Measurements from ENCODE around the gene RAET1L.
"Not testable (repeated sequence)": the region's sequence is repeated elsewhere in the genome, so short reads cannot be mapped to it uniquely, and the experiment has no call there.

RAET1L gene

GRCh38 chr6:149974825-149975224 lies 50.5 kb downstream of the RAET1L start:
- no peaks in the 10 kb centered on the region for H3K27me3 ChIP-seq (ENCODE audit: insufficient read depth, poor library complexity, severe bottlenecking)
- no peaks in the 10 kb centered on the region for H3K36me3 ChIP-seq (ENCODE audit: low read depth)
- TF ChIP-seq CTCF (IDR thresholded peaks at IDR 0.05; ENCODE audit: poor library complexity, severe bottlenecking): no peak
- no peak overlapping the region for H3K4me3 ChIP-seq (ENCODE audit: severe bottlenecking)
- H3K9me3 ChIP-seq (ENCODE audit: severe bottlenecking): no peaks in the 10 kb centered on the region
- no peak overlapping the region for H3K27ac ChIP-seq (ENCODE audit: poor library complexity, severe bottlenecking)
- no peak for ATAC-seq (ENCODE audit: low read depth)
- DNase-seq (ENCODE audit: low spot score): no peak
- no peaks in the 10 kb centered on the region for H3K4me1 ChIP-seq (ENCODE audit: insufficient read depth, poor library complexity, severe bottlenecking)

GRCh38 chr6:149974394-149974793 lies 50.9 kb downstream of the RAET1L start:
- H3K36me3 ChIP-seq (ENCODE audit: low read depth); H3K27me3 ChIP-seq (ENCODE audit: insufficient read depth, poor library complexity, severe bottlenecking); H3K4me1 ChIP-seq (ENCODE audit: insufficient read depth, poor library complexity, severe bottlenecking); DNase-seq (ENCODE audit: low spot score); H3K9me3 ChIP-seq (ENCODE audit: severe bottlenecking); ATAC-seq (ENCODE audit: low read depth); H3K4me3 ChIP-seq (ENCODE audit: severe bottlenecking); H3K27ac ChIP-seq (ENCODE audit: poor library complexity, severe bottlenecking): not testable (repeated sequence)

GRCh38 chr6:149969635-149970034 lies 55.7 kb downstream of the RAET1L start:
- DNase-seq (ENCODE audit: low spot score): no peak
- no peak for TF ChIP-seq CTCF (IDR thresholded peaks at IDR 0.05; ENCODE audit: poor library complexity, severe bottlenecking)
- Histone ChIP-seq H3K27me3 (ENCODE audit: insufficient read depth, poor library complexity, severe bottlenecking) (peaks cover 12% of the 10 kb centered on the region), H3K36me3 (ENCODE audit: low read depth) (no peaks in the 10 kb centered on the region), H3K4me1 (ENCODE audit: insufficient read depth, poor library complexity, severe bottlenecking) (no peaks in the 10 kb centered on the region), H3K4me3 (ENCODE audit: severe bottlenecking) (no peak overlapping the region), H3K27ac (ENCODE audit: poor library complexity, severe bottlenecking) (no peak overlapping the region), H3K9me3 (ENCODE audit: severe bottlenecking) (no peaks in the 10 kb centered on the region)
- no peak for ATAC-seq (ENCODE audit: low read depth)

GRCh38 chr6:149968909-149969308 lies 56.4 kb downstream of the RAET1L start:
- not testable (repeated sequence) for H3K9me3 ChIP-seq (ENCODE audit: severe bottlenecking); H3K4me3 ChIP-seq (ENCODE audit: severe bottlenecking); DNase-seq (ENCODE audit: low spot score); H3K27ac ChIP-seq (ENCODE audit: poor library complexity, severe bottlenecking); H3K4me1 ChIP-seq (ENCODE audit: insufficient read depth, poor library complexity, severe bottlenecking); ATAC-seq (ENCODE audit: low read depth); H3K36me3 ChIP-seq (ENCODE audit: low read depth)
- peaks cover 19% of the 10 kb centered on the region for H3K27me3 ChIP-seq (ENCODE audit: insufficient read depth, poor library complexity, severe bottlenecking)

Measured in RWPE2 (cell line).